Measurements from ENCODE around the gene GAS2L2.

DNA sequence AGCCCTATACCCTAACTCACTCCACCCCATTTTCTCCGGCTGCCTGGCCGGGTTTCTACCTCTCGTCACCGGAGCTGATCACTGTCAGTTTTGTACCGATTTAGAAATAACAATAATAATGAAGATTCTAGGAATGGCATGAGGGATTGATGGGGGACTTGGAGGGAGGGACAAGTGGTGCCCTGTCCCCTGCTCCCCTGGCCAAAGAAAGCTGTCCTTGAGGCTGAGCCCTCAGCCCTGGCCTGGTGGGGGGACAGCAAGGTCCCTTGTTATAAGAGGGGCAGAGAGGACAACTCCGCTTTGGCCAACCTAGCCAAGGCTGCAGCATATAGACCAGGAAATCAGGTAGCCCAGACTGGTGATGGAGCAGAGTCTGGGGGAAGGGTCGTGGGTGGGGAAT, 10.5 kb downstream of the GAS2L2 start:
- TF ChIP-seq, protein P1, sequence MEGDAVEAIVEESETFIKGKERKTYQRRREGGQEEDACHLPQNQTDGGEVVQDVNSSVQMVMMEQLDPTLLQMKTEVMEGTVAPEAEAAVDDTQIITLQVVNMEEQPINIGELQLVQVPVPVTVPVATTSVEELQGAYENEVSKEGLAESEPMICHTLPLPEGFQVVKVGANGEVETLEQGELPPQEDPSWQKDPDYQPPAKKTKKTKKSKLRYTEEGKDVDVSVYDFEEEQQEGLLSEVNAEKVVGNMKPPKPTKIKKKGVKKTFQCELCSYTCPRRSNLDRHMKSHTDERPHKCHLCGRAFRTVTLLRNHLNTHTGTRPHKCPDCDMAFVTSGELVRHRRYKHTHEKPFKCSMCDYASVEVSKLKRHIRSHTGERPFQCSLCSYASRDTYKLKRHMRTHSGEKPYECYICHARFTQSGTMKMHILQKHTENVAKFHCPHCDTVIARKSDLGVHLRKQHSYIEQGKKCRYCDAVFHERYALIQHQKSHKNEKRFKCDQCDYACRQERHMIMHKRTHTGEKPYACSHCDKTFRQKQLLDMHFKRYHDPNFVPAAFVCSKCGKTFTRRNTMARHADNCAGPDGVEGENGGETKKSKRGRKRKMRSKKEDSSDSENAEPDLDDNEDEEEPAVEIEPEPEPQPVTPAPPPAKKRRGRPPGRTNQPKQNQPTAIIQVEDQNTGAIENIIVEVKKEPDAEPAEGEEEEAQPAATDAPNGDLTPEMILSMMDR (IDR thresholded peaks at IDR 0.05) = no peak
- TF ChIP-seq POLR2AphosphoS5 (IDR thresholded peaks at IDR 0.05; ENCODE audit: low read depth, low read length) = no peak

Data from Panc1 (cell line).